OCI-LY1 (cell line): ENCODE measurements around the gene NSD1.

ENCODE experiments used
- H2AFZ ChIP-seq: fragments of 200-600 bp; sonication (generic), shearing (Covaris generic); 2 replicates; pipeline ENCODE4 v1.6.0; 2014; ENCODE audit warnings: antibody characterized with exemption, mild to moderate bottlenecking, low read length
- H3F3A ChIP-seq: fragments of 200-600 bp; sonication (generic), shearing (Covaris generic); 2 replicates; pipeline ENCODE4 v1.6.0; 2014; ENCODE audit warnings: mild to moderate bottlenecking, antibody characterized with exemption, low read length, moderate library complexity; ENCODE audit not compliant: insufficient read depth
- H3K27ac ChIP-seq: fragments of 200-600 bp; sonication (generic); 2 replicates; pipeline ENCODE4 v1.5.1; 2014; ENCODE audit warnings: low read length, mixed run types, mild to moderate bottlenecking, low read depth; ENCODE audit not compliant: poor library complexity, severe bottlenecking
- H3K27me3 ChIP-seq: fragments of 200-600 bp; sonication (generic); 2 replicates; pipeline ENCODE4 v1.6.0; 2014; ENCODE audit warnings: antibody characterized with exemption, mild to moderate bottlenecking, low read length, moderate library complexity; ENCODE audit not compliant: insufficient read depth
- H3K36me3 ChIP-seq: fragments of 200-600 bp; sonication (generic); 2 replicates; pipeline ENCODE4 v1.6.1; 2014; ENCODE audit warnings: mild to moderate bottlenecking, antibody characterized with exemption, low read length, moderate library complexity, mixed read lengths; ENCODE audit not compliant: insufficient read depth
- H3K4me1 ChIP-seq: fragments of 200-600 bp; sonication (generic); 2 replicates; pipeline ENCODE4 v1.5.1; 2014; ENCODE audit warnings: mild to moderate bottlenecking, low read length, moderate library complexity; ENCODE audit not compliant: insufficient read depth, severe bottlenecking
- H3K4me2 ChIP-seq: fragments of 200-600 bp; sonication (generic), shearing (Covaris generic); 2 replicates; pipeline ENCODE4 v1.6.1; 2014; ENCODE audit warnings: low read length
- H3K4me3 ChIP-seq: fragments of 200-600 bp; sonication (generic); 2 replicates; pipeline ENCODE4 v1.5.1; 2014; ENCODE audit warnings: low read length, low read depth, mild to moderate bottlenecking, mixed read lengths; ENCODE audit not compliant: poor library complexity, severe bottlenecking
- H3K79me2 ChIP-seq: fragments of 200-600 bp; shearing (Covaris generic); 2 replicates; pipeline ENCODE4 v1.6.1; 2016; ENCODE audit warnings: mixed run types, low read length, mixed read lengths; ENCODE audit not compliant: insufficient read depth
- H3K9ac ChIP-seq: fragments of 200-600 bp; sonication (generic), shearing (Covaris generic); 2 replicates; pipeline ENCODE4 v1.6.1; 2014; ENCODE audit warnings: mild to moderate bottlenecking, low read length, mixed read lengths
- H3K9me2 ChIP-seq: fragments of 200-600 bp; sonication (generic), shearing (Covaris generic); 2 replicates; pipeline ENCODE4 v1.6.1; 2014; ENCODE audit warnings: low read depth, mild to moderate bottlenecking, low read length, mixed read lengths
- H3K9me3 ChIP-seq: fragments of 200-600 bp; shearing (Covaris generic); 2 replicates; pipeline ENCODE4 v1.6.1; 2014; ENCODE audit warnings: low read length, mixed read lengths
- H4K20me1 ChIP-seq: fragments of 200-600 bp; sonication (generic), shearing (Covaris generic); 2 replicates; pipeline ENCODE4 v1.6.0; 2016; ENCODE audit warnings: mild to moderate bottlenecking, low read length; ENCODE audit not compliant: insufficient read depth
- EZH2 ChIP-seq: fragments of 200-600 bp; sonication (generic), shearing (Covaris generic); IDR thresholded peaks from 2 replicates; pipeline ENCODE4 v1.8.0; 2017; ENCODE audit warnings: borderline replicate concordance, mixed run types, mild to moderate bottlenecking, antibody characterized with exemption, low read length, moderate library complexity, mixed read lengths
- TF ChIP-seq, protein P1 (sequence below): fragments of 200-600 bp; sonication (generic), shearing (Covaris generic); IDR thresholded peaks from 2 replicates; pipeline ENCODE4 v1.5.1; 2017; ENCODE audit warnings: mild to moderate bottlenecking, antibody characterized with exemption, low read length, moderate library complexity, mixed read lengths

Gene NSD1

DNA sequence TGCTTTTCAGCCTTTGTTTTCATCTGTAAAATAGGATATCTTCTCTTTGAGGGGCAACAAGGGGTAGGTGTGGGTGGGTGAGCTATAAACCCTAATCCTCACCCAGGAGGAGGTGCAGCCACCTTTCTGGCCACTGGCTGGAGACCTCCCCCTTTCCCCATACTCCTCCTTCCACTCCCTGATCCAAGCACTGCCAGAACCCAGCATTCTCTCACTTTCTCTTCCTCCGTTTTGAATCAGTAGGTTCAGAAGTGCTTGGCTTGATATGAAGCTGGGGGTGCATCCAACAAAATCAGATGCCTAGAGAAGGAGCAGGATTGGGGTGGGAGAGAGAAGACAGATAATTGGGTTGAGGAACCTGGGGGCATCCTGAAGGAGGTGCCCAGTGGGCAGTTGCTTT is 6.8 kb upstream of the NSD1 start:
- H3K79me2 ChIP-seq: no peaks in the 10 kb centered on the region
- no peak overlapping the region for H3K27ac ChIP-seq
- no peak overlapping the region for H2AFZ ChIP-seq
- H4K20me1 ChIP-seq: no peaks in the 10 kb centered on the region
- no peaks in the 10 kb centered on the region; the same call in 1 of the 2 replicates for H3F3A ChIP-seq
- H3K9ac ChIP-seq: no peak overlapping the region
- H3K27me3 ChIP-seq: no peaks in the 10 kb centered on the region
- H3K9me2 ChIP-seq: no peaks in the 10 kb centered on the region
- no peak for TF ChIP-seq EZH2
- TF ChIP-seq, protein P1, sequence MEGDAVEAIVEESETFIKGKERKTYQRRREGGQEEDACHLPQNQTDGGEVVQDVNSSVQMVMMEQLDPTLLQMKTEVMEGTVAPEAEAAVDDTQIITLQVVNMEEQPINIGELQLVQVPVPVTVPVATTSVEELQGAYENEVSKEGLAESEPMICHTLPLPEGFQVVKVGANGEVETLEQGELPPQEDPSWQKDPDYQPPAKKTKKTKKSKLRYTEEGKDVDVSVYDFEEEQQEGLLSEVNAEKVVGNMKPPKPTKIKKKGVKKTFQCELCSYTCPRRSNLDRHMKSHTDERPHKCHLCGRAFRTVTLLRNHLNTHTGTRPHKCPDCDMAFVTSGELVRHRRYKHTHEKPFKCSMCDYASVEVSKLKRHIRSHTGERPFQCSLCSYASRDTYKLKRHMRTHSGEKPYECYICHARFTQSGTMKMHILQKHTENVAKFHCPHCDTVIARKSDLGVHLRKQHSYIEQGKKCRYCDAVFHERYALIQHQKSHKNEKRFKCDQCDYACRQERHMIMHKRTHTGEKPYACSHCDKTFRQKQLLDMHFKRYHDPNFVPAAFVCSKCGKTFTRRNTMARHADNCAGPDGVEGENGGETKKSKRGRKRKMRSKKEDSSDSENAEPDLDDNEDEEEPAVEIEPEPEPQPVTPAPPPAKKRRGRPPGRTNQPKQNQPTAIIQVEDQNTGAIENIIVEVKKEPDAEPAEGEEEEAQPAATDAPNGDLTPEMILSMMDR: no peak
- H3K4me3 ChIP-seq: no peak overlapping the region
- H3K4me1 ChIP-seq: peaks cover 23% of the 10 kb centered on the region
- H3K9me3 ChIP-seq: no peaks in the 10 kb centered on the region
- H3K4me2 ChIP-seq: no peak overlapping the region
- no peaks in the 10 kb centered on the region for H3K36me3 ChIP-seq

DNA sequence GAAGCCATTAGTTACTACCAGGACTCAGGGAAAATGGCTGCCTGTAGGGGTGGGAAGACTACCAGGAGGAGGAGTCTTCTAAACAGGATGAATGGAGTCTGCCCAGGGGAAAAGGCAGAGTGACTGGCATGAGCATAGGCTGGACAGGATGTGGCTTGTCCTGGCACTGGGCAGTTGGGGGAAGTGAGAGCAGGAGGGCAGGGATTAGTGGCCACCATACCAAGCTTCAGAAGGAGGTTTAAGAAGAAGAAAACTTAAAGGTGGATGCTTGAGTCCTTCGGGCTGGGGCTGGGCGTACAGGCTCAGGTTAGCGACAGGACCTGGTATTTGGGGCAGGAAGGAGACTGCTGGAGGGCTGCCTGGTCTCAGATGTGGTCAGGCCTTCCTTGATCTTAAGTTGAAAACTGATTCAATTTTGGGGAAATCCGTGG is 5.0 kb upstream of the NSD1 start:
- Histone ChIP-seq H3K79me2 (no peaks in the 10 kb centered on the region), H4K20me1 (no peaks in the 10 kb centered on the region), H3K4me2 (no peak overlapping the region), H3K36me3 (no peaks in the 10 kb centered on the region), H3K4me3 (no peak overlapping the region), H3K27me3 (no peaks in the 10 kb centered on the region), H3K9me3 (no peaks in the 10 kb centered on the region), H3K9me2 (no peaks in the 10 kb centered on the region), H2AFZ (no peak overlapping the region), H3K4me1 (peaks cover 30% of the 10 kb centered on the region), H3F3A (no peaks in the 10 kb centered on the region; the same call in 1 of the 2 replicates), H3K9ac (no peak overlapping the region), H3K27ac (no peak overlapping the region)
- TF ChIP-seq, protein P1: no peak
- TF ChIP-seq EZH2: no peak

- Histone ChIP-seq H3K27me3 (no peaks in the 10 kb centered on the region), H3K79me2 (peaks cover 9% of the 10 kb centered on the region), H3K27ac (no peak overlapping the region), H3K9me3 (no peaks in the 10 kb centered on the region), H3K4me3 (no peak overlapping the region), H4K20me1 (no peaks in the 10 kb centered on the region), H2AFZ (no peak overlapping the region), H3K9ac (no peak overlapping the region), H3K4me1 (peaks cover 21% of the 10 kb centered on the region), H3K4me2 (no peak overlapping the region), H3K9me2 (no peaks in the 10 kb centered on the region), H3K36me3 (peaks cover 6% of the 10 kb centered on the region), H3F3A (no peaks in the 10 kb centered on the region)
- TF ChIP-seq, protein P1: no peak
- TF ChIP-seq EZH2: no peak
These were observed 3.2 kb upstream of the NSD1 start for GRCh38 chr5:177130211-177131018.
